GM19397 (cell line): ENCODE data around the gene CACNA1G.

Source experiments
- ATAC-seq: cut with Tn5 transposase; IDR thresholded peaks from one replicate; pipeline ENCODE4 v1.9.1; 2021; ENCODE audit warnings: mild to moderate bottlenecking, moderate library complexity; ENCODE audit not compliant: unreplicated experiment

CACNA1G gene

GRCh38 chr17:50608700-50609379 lies 48.3 kb downstream of the CACNA1G start:
- no peak for ATAC-seq

GRCh38 chr17:50609380-50610074 lies 49.0 kb downstream of the CACNA1G start:
- no peak for ATAC-seq

DNA sequence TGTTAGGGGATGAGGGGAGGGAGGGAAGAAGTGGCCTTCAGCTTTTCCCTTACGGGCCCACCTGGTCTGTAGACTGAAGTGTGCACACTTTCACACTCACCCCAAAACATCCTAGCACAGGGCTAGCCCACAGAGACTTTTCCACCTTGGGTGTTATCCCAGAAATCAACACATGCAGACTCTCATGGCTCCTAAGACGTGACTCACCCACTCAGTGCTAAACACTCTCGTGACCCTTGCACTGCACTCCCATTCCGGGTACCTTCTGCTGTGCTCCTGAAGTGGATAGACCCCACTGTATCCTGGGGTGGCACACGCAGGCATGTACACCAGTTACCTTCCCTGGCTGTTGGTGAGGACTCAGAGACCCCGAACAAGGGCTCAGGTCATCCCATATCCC lies 51.1 kb downstream of the CACNA1G start:
- no peak for ATAC-seq

- ATAC-seq: no peak
Measured at GRCh38 chr17:50612281-50612680, 51.8 kb downstream of the CACNA1G start.

GRCh38 chr17:50613007-50613992 lies 52.8 kb downstream of the CACNA1G start:
- ATAC-seq: no peak

DNA sequence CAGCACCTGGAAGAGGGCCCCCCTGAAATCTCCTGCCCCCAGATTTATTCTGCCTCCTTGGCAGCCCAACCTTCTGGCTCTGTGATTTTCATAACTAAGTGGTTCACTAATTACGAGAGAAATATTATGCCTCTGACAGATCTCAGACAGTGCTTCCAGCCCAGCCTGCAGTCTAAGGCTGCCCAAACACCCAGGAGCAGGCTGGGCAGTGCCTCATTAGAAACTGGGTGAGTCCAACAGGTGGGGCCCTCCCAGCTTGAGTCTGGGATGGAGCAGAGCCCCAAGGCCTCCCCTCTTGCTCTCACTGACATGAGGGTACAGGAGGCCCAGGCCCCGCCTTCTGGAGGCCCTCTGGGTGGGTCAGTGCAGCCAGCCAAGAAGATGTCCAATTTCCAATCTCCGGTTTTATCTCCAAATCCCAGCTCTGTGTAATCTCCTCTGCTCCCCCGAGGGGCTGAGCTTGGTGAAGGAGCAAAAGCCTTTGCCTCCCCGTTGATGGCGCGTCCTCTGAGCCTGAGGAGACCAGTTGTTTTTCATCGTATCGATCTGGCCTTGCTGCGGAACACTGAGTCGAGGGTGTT lies 54.0 kb downstream of the CACNA1G start:
- ATAC-seq: no peak

DNA sequence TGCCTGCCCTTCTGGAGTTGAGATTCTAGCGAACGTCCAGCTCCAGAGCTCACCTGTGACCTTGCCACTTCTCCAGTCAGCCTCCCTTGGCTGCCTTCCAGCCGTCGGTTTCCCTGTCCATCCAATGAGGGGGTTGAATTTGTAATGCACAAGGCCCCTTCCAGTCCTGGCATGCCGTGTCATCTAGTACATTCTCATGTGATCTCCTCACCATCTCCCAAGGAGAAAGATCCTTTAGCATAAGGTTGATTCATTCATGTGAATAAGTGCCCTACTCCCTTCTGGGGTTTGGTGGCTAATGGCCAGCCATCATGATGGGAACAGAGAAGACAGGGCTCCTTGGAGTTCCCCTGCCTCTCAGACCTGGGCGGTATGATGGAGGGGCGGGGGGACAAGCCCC lies 55.3 kb downstream of the CACNA1G start:
- no peak for ATAC-seq

- no peak for ATAC-seq
Measured at GRCh38 chr17:50618300-50618699, 57.8 kb downstream of the CACNA1G start.

GRCh38 chr17:50618941-50619340 lies 58.4 kb downstream of the CACNA1G start:
- ATAC-seq: no peak

DNA sequence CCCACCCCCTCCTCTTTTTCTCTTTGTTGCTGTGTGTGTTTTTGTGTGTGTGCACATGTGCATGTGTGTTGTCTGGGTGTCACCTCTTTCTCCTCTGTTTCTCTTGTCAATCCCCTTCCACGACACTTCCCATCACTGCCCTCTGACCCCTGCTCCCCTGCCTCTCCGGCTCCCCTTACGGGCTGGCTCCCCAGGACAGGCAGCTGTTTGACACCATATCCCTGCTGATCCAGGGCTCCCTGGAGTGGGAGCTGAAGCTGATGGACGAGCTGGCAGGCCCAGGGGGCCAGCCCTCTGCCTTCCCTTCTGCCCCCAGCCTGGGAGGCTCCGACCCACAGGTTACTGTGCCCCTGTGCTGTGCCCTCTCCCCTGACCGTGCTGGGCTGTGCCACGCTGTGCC lies 59.0 kb downstream of the CACNA1G start:
- ATAC-seq: no peak

GRCh38 chr17:50620237-50620636 lies 59.7 kb downstream of the CACNA1G start:
- ATAC-seq: no peak

- ATAC-seq: no peak
Measured at GRCh38 chr17:50620858-50621257, 60.3 kb downstream of the CACNA1G start.

DNA sequence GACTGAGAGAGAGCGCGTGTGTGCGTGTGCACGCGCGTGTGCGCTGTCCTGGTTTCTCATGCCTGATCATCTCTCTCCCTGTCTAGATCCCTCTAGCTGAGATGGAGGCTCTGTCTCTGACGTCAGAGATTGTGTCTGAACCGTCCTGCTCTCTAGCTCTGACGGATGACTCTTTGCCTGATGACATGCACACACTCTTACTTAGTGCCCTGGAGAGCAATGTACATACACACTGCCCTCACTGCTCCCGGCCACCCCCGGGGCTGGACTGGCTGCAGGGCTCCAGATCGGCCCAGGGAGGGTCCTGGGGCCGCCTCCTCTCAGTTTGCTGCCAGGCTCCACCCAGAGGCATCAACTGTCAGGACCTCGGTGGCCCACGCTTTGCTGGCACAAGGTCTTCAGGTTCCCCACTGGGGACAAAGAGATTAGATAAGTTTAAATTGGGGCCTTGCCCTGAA lies 61.1 kb downstream of the CACNA1G start:
- no peak for ATAC-seq

DNA sequence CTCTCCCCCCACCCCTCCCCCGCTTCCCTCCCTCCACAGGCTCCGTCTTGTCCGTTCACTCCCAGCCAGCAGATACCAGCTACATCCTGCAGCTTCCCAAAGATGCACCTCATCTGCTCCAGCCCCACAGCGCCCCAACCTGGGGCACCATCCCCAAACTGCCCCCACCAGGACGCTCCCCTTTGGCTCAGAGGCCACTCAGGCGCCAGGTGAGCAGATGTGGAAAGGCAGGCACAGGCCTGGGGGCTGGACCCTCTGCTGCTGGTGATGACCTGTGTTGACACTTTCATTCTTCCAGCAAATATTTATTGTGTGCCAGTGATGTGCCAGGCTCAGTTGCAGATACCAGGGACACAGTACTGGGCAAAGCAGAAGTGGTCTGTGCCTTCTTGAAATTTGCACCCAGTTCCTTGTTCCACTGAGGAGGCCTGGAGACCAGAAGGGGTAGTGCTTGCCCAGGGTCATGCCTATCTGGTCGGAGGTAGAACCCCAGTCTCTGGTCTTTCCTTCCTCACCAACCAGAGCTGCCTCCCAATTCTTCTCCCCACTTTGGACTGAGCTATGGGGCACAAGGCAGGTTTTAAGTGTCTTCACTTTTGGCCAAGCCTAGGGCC lies 63.9 kb downstream of the CACNA1G start:
- no peak for ATAC-seq

- no peak for ATAC-seq
Measured at GRCh38 chr17:50625032-50625871, 64.7 kb downstream of the CACNA1G start.

- no peak for ATAC-seq
Measured at GRCh38 chr17:50626037-50626574, 65.6 kb downstream of the CACNA1G start.

- no peak for ATAC-seq
Measured at GRCh38 chr17:50627036-50627781, 66.7 kb downstream of the CACNA1G start.

DNA sequence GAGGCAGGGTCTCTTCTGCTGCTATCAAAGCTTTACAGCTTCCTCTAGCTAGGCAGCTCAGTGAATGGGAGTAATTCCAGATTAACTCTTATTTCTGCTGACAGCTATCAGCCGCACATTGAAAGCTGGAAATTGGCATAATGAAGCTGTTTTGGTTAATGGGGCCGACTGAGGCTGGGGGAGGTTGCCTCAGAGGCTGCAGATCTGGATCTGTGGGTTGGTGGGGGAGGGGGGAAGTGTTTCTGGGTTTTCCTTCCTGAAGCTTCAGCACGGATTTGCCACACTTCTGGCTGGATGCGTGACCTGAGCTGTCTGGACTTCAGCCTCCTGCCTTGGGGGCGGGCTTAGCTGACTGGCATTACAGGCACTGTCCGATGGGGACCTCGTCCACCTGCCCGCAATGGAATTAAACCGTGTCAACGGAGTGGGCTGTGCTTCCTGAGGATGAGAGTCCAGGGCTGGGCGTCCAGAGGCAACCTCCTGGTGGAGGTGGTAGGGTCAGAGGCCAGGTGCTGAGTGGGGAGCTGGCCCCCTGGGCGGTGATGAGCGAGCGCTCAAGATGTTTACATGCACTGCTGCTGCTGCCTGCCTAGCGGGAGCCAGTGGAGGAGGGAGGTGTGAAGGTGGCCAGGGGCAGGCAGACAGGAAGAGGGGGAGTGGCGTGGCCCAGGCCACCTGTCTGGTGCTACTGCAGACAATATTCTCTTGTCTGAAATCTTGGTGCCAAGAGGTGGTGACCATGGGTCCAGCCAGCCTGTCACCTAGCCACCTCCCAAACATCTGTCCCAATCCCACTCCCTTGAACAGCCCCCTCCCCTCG lies 67.5 kb downstream of the CACNA1G start:
- no peak for ATAC-seq
